Measurements from ENCODE around the gene IL1RAP.
A peak's percentile ranks its signal among the peaks of the same experiment; 100 is the strongest.
"Not testable (repeated sequence)": the region's sequence is repeated elsewhere in the genome, so short reads cannot be mapped to it uniquely, and the experiment has no call there.

IL1RAP gene

DNA sequence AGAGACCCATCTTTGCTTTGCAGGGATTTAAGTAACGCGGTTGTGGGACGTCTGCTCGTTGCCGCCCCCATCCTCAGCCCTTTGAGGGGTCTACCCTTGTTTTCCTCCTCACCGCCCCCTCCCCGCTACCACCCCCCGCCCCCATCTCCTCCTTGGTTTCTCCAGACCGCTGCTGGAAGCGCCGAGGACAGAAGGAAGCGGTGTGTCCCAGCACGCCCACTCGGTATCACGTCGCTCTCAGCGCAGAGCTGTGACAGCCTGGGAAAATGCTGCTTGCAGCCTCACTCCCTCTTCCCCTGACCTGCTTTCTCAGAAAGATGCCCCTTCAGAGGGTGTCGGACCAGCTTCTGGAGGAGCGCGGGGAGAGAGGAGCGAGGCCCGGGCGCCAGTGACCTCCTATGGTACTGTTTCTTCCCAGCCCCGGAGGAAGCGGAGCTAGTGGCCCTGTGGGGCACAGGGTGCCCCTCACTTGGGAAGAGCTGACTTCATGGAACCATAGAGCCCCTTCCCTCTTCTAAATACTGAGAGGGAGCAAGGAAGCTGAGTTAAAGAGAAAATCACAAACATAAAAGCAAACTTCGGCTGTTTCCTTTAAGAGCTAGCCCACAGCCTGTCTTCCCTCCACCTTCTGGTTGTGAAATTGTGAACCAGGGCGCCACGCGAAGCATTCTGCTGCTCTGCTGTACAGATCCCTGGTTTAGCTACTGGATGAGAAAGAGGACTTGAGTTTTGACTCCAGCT is 698 bp downstream of the IL1RAP start:
- peak; percentile 20 to 34 for DNase-seq

DNA sequence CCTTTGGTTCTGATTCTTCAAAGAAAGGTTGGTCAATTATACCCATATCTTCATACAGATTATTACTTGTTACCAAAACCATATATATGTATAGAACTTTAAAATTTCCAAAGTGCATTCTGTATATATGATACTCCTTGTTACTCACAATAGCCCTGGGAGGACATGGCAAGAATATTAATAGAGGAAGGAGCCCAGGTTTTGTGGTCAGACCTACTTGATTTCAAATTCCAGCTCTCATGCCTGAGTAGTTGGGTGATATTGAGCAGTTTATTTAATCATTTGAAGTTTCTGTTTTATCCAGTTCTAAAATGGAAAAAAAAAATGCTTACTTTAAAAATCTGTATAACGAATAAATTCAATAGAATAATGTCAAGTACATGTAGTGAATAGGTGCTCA is 2.5 kb downstream of the IL1RAP start:
- DNase-seq = no peak

DNA sequence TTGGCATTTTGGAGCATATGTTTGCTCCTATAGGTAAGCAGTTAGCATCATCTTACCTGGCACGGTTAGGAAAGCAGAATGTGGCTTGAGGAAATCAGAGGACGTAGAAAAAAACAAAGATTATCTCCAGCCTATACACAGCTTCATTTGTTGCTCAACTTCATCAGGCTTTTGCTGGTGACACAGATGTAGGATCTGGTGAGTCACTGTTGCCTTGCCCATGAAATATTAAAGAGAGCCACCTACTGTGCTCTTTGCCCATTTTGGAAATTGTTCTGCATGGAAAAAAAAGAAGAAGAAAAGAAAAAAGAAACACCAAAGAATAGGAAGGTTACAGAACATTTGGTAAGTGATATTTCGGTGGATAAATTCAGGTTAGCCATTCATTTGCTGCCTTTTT is 3.8 kb downstream of the IL1RAP start:
- DNase-seq = peak in 1 of 2 experiments; percentile 59

DNA sequence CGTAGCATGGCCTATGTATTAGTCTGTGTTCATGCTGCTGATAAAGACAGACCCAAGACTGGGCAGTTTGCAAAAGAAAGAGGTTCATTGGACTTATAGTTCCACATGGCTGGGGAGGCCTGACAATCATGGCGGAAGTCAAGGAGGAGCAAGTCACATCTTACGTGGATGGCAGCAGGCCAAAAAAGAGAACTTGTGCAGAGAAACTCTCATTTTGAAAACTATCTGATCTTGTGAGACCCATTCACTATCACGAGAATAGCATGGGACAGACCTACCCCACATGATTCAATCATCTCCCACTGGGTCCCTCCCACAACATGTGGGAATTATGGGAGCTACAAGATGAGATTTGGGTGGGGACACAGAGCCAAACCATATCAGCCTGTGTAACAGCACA is 4.6 kb downstream of the IL1RAP start:
- not testable (repeated sequence) for DNase-seq

DNA sequence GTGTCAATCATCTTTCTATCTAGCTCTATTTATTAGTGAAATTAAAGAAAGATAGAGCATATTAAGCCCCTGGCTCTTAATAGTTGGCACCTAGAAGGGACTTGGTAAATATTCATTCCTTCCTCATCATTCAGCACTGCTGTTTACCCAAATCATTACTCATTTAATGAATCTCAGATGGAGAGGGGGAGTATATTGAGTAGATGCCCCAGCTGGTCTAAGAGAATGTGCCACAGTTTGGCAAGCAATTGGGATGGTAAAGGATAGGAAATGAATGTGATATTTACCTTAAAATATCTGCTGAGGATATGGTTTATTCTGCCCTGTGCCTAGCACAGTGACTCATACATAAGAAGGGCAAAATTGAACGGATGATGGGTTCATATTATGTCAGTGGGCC is 6.0 kb downstream of the IL1RAP start:
- DNase-seq = no peak

DNA sequence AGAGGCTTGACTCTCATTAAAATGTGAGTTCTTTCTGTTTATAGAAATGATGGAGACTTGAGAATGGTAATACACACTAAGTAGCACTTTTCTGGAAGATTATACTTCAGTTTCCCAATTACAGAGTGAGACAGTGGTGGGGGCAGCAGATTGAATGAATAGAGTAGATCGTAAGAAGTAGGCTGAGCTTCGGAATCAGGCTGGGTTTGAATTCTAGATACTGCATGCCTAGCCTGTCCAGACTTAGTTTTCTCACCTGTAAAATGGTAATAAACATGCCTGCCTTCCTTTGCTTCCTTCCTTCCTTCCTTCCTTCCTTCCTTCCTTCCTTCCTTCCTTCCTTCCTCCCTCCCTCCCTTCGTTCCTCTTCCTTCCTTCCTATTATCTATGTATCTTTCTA is 8.1 kb downstream of the IL1RAP start:
- no peak for DNase-seq

DNA sequence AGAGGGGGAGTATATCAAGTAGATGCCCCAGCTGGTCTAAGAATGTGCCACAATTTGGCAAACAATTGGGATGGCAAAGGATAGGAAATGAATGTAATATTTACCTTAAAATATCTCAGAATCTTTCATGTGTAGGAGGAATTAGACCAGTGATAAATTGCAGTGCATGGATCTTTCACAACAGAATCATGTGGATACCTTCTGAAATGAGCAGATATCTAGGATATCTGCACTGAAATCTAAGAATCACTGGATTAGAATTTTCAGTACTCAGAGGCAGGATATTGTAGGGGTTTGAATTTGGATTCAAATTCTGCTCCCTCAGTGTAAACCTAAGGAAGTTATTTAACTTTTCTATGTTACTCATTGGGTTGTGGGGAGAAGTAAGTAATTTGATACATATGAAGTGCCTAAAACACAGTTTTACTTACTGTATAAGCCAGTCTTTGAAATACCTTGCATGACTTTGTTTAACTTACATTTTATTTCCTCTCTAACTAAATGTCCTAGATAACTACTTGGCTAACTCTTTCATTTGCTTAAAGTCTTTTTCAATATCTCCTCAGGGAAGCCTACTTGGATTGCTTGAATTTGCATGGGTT is 8.8 kb downstream of the IL1RAP start:
- DNase-seq = no peak

DNA sequence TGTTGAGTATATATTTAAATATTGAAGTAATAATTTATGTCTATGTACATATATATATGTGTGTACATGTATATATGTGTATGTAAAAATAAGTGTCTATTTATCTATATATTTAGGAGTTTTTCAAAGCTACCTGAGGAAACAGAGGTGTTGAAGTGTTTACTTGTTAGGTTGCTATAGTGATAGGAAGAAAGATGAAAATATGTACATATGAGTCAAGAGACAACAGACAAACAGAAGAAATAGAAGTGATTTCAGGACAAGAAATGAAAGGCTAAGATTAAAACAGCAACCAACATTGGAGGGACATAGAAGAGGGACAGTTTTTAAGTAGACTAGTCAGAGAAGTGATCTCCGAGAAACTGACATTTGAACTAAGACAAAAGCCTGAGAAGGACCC is 11.1 kb downstream of the IL1RAP start:
- peak in 1 of 2 experiments; percentile 27 for DNase-seq

DNA sequence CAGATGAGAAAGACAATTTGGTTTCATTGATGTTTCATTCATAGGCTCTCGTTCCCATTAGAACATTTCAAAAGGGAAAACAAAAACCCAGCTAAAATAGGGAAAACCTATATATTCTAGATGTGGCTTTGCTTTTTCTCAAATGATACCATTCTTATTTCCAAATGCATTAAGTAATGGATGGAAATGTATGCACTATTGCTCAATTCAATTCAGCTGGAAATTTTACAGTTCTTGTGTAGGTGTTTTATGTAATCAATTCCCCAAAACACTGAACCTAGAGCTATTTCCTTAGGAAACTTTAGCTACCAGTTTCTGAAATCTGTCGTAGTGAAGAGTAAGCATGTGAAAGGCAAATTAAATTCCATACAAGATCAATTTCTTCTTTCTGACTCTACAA is 11.7 kb downstream of the IL1RAP start:
- no peak for DNase-seq

DNA sequence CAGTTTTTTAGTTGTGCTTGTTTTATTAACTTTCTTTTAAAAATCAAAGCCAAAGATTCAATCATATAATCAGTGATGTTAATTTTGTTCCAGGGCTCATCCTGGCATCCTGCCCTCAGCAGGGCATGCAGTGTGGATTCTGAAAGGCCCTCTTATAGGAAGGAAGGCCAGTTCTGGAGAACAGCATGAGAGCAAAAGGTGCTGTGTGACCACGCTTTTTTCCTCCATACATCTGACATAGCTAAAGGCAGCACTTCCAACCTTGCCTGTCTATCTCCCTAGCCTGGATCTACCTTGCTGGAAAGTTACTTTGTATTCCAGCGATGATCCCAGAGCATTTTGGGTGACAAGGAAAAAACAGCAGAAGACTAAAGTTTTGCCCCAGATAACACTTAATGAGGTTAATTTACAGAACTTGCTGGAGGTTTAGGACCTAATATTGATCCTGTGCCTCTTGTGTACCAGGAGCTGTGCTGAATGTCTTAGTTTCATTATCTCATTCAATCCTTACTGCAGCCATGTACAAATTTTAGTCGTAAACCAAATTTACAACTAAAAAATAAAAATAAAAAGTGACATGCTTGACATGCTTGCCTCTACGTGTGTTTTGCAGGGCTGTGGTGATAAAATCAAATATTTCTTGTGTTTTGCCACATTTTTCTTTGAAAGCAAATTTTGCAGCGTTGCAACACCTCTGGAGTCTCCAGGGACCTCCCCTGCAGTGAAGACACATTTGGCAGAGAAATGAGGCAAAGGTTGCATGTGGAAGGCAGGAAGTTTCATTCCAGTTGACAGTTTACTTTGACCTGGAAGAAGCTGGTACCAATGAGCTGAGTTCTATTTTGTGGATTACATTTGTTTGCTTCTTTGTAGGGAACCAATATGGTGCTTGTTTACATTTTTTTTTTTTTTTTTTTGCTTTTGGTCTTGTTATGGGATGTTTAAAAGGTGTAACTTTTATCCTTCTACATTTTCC is 13.2 kb downstream of the IL1RAP start:
- no peak for DNase-seq

DNA sequence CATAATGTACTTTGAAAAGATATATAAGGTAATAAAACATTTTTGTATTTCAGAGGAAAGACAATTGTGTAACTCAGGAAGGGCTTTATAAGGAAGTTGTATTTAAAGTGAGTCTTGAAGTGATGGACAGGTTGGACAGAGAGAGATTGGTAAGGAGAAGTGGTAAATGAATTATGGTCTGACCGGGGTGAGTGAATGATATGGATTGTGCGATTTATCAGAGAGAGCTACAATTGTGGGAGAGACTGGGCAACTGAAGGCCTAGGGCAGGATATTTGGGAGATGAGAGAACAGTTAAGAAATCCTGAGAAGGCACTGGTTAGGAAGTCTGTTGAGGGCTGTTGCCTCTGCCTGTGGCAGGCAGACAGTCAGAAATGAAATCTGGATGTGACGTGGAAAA is 14.8 kb downstream of the IL1RAP start:
- DNase-seq = no peak

DNA sequence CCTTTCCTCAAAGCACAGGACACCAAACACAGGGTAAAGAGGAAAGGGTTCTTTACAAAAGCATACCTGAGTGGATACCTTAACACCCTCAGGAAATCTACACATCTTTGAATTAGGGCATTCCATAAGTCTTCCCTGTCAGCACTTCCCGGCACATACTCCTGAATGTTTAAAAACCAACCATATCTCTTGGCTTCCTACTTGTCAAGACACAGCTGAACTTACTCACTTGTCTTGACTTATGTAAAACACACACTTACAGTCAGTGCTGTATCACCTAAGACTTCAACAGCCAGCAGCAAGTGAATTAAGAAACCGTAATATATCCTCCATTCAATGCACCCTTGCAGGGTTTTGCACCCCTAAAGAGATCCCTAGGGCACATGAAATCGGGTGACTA is 17.5 kb downstream of the IL1RAP start:
- DNase-seq = no peak

DNA sequence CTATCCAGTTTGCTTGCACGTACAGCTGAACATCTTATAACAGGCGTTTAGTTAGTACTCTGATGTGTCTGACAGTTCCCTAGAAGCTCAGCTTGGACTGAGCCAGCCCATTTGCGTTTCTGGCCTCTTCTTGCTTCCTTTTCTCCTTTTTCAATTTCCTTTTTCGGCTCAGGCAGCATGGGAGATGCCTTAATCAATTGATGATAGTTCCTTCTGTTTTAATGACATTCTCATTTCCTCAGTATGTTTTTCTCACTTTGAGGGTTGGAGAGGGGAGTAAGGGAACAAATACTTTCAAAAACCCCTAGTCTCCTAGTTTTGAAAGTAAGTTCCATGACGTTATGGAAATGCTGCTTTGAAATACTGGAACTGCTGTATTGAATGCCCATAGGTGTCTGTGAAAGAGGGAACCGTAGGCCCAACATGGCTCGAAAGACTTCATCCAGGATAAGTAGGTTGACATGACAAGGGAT is 18.9 kb downstream of the IL1RAP start:
- DNase-seq = no peak

DNA sequence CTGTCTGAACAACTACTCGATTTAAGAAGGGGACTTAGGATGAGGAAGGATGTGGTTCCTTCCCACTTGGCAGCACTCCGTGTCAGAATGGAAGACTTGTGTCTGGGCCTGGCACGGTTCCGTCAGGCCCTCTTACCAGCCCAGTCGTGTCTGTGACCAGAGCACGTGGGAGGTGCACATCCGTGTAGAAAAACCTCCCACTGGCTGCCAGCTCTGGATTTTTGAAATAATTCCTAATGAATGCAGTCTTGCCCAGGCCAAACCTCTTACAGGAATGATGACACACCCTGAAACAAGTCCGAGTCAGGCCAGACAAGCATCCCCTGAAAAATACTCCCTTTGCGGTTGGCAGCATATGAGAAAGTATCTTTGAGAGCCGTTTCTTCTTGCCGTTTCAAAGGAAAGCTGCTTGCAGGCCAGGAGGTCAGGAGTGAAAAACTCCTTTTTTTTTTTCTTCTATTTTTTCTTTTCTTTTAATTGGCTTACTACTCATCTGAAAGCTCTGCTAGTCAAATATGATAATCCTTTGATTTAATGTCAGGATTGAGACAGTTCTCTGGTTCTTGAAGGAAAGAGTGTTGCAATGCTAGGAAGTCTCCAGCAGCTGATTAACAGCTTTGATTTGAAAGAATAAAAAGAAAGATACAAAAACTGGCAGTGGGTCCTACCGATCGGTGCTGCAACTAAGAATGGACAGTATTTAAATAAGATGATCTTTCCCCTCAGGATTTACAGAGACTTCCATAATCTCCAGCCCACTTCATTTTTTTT is 19.8 kb downstream of the IL1RAP start:
- DNase-seq = peak; percentile 70 to 87

DNA sequence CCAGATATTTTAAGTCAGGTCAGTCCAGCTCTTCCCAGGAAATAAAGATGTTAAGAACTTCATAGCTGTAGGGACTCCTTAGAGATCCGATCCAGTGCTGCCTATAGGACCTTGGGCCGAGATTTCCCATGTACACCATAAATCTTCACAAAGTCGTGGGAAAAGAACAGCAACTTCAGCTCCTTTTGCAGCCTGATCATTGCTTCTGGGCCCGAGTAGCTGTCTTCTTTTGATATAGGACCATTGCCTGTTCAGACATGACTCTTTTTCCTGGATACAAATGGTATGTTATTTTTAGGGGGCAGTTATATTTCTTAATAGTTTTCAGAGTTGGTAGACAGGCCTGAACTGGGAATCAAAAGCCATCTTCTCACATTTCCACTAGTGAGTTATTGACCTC is 20.5 kb downstream of the IL1RAP start:
- DNase-seq = no peak

DNA sequence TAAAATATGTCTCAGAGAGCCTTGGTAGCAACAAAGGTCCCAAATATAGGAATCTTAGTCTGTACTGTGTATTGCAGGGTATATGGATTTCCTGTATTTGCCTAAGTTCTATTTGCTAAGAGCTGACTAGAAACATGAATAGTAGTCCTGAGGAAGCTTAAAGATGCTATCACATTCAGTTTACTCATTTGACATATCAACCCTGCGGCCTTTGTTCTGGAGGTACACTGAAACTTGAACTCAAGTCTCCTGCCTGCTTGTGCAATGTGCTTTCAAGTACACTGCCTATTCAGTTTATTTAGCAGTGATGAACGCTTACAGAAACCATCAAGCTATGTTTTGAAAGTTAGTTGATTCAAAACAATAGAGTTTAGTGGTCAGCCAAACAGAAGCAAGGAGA is 21.1 kb downstream of the IL1RAP start:
- DNase-seq = no peak

DNA sequence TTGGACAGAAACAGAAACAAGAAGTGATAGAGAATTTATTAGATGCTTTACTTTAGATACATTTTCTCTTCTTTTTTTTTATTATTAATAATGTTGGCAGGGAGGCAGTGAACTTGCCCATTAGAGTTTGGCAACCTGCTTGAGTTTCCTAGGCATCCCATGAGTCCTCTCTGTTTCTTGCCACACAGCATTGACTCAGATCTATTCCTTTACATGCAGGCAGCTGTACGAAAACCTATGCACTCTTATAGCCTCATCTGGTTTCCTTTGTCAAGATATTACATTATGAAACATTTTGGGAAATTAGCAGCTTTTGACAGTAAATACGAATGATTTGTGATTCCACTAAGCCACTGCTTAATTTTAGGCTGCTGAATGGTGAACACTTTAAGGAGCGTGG is 23.3 kb downstream of the IL1RAP start:
- no peak for DNase-seq

DNA sequence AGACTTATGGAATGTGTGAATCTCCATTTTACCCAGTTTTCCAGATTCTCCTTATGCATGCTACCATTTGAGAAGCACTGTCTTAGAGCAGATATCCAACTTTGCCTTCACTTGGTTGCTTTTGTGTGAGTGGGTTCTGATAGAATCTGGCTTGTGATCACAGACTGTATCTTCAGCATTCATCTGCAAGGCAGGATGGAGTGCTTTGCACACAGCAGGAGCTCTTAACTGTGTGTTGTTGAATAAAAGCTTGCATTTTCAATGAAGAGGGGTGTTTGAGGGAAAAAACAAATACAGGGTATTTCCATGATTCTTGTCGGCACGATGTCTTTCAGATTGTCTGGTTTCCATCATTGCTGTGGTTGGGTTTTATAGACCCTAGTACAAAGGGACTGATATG is 24.4 kb downstream of the IL1RAP start:
- DNase-seq = no peak

DNA sequence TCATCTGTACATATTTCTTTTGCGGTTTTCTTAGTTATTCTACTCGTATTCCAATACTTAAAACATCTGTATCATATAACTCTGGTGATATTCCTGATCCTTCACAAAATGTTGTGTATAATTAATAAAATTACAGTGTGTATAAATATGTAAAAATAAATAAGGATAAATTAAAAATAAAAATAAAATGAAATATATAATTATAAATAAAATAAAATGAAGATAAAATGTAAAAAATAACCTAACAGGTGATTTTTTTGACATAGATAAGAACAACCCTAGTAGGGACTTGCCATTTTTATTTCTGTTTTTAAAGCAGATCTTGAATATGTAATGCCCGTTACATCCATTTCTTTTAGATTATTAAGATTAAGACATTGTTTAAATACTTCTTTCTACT is 25.6 kb downstream of the IL1RAP start:
- DNase-seq = no peak

DNA sequence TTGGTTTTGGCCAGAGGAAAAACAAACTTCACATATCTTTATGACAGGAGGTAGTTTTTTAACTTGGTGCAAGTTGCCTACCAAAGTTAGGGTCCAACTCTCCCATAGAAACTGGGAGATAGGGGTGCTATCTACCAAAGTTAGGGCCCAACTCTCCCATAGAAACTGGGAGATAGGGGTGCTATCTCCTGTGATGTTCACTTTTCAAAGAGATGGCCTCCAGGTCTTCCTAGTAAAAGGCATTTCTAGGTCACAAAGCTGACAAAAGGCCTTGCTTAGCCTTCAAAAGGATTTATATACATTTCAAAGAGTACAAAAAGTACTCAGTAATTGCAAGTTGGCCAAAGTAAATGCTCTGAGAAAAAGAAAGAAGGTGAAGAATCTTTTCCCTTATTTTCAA is 27.1 kb downstream of the IL1RAP start:
- DNase-seq = no peak

DNA sequence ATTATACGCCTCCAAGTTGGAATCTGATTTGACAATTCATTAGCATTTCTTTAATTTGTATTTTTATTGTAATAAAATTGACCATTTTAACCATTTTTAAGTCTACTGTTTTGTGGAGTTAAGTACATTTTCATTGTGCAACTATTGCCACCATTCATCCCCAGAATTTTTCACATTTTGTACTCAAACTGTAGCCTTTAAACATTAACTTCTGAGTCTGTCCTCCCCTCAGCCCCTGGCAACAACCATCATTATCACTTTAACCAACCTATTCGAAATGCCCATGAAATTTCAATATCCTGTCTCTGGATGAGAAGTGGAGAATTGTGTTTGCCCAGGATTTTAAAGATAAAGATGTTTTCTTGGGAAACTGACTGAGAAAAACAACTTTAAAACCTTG is 27.7 kb downstream of the IL1RAP start:
- no peak for DNase-seq

DNA sequence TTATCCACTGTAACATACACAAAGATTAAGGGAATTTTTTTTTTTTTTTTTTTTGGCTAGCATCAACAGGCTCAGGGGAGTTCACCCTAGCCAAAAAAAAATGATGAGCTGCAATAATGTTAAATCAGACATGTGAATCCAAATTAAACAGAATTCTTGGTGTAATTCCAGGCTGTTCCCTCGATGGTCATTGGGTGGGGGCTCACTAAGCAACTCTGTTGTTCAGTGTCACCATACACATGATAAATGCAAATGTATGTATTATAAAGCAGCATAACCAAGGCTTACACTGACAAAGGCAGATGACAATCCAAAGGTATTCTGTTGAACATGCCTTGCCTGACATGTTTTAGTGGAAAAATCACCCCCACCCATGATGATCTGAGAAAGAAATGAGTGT is 29.0 kb downstream of the IL1RAP start:
- no peak for DNase-seq

DNA sequence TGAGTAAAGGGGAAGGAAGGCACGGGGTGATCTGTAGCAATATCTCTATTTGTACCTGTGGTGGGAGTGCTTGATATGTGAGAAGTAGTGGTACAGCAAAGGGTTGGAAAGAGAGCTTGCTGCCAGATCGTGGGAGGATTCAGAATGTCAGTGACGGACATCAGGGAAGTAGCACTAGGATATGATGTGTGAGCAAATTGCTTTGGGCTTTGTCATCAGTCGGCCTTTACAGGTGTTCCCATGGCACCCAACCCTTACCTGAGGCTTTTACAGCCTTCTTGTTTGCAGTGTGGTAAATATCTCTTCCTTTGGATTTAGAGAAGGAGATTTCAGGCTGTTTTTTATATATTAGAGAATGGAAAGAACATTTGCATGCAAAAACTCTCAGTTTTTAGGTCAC is 29.8 kb downstream of the IL1RAP start:
- no peak for DNase-seq
